HG02642 (cell line): Measurements from ENCODE around the gene AXL.

Experiments used
- ATAC-seq: cut with Tn5 transposase; IDR thresholded peaks from one replicate; pipeline ENCODE4 v1.9.1; 2021; ENCODE audit warnings: mild to moderate bottlenecking; ENCODE audit not compliant: unreplicated experiment, poor library complexity

The AXL gene

GRCh38 chr19:41233748-41234240 is 14.8 kb downstream of the AXL start:
- ATAC-seq = no peak

- no peak for ATAC-seq
Measured at GRCh38 chr19:41234512-41235168, 15.6 kb downstream of the AXL start.

GRCh38 chr19:41235480-41235879 is 16.5 kb downstream of the AXL start:
- no peak for ATAC-seq

- ATAC-seq = no peak
Measured at GRCh38 chr19:41238244-41238643, 19.2 kb downstream of the AXL start.

GRCh38 chr19:41239363-41239762 is 20.3 kb downstream of the AXL start:
- ATAC-seq = no peak

- no peak for ATAC-seq
Measured at GRCh38 chr19:41239961-41240574, 21.0 kb downstream of the AXL start.

- ATAC-seq = no peak
Measured at GRCh38 chr19:41241859-41242258, 22.8 kb downstream of the AXL start.

GRCh38 chr19:41244117-41244516 is 25.1 kb downstream of the AXL start:
- ATAC-seq = no peak

- ATAC-seq = no peak
Measured at GRCh38 chr19:41245843-41246242, 26.8 kb downstream of the AXL start.

GRCh38 chr19:41248895-41249294 is 29.9 kb downstream of the AXL start:
- no peak for ATAC-seq

- no peak for ATAC-seq
Measured at GRCh38 chr19:41249707-41250423, 30.8 kb downstream of the AXL start.

GRCh38 chr19:41253660-41254059 is 34.6 kb downstream of the AXL start:
- no peak for ATAC-seq

- no peak for ATAC-seq
Measured at GRCh38 chr19:41255171-41255570, 36.1 kb downstream of the AXL start.

GRCh38 chr19:41261474-41262190 is 42.6 kb downstream of the AXL start:
- ATAC-seq = no peak

GRCh38 chr19:41263042-41263849 is 44.2 kb downstream of the AXL start:
- ATAC-seq = peak; percentile 6

- peak; percentile 74 for ATAC-seq
Measured at GRCh38 chr19:41263850-41264580, 45.0 kb downstream of the AXL start, which contains the start of gene HNRNPUL1. HNRNPUL1 (plus strand) TSS chr19:41264372; CDS start chr19:41264504, 132 bp downstream.

- ATAC-seq = peak; percentile 0
Measured at GRCh38 chr19:41264581-41265394, 45.8 kb downstream of the AXL start.

GRCh38 chr19:41265395-41266153 is 46.6 kb downstream of the AXL start:
- ATAC-seq = no peak
